ENCODE data around the gene KCNK17.

The KCNK17 gene

GRCh38 chr6:39347906-39348585 is 33.8 kb upstream of the KCNK17 start:
- H3K9ac ChIP-seq (ENCODE audit: low read length), result no peak overlapping the region
- no peaks in the 10 kb centered on the region for H3K36me3 ChIP-seq (ENCODE audit: low read length)
- H3K27me3 ChIP-seq (ENCODE audit: low read length), result no peaks in the 10 kb centered on the region
- no peak overlapping the region for H3K4me2 ChIP-seq (ENCODE audit: low read depth, low read length, poor library complexity, severe bottlenecking)
- H3K27ac ChIP-seq (ENCODE audit: low read depth, low read length), result no peak overlapping the region
- H3K4me3 ChIP-seq (ENCODE audit: insufficient read depth, low read length, poor library complexity, severe bottlenecking), result no peak overlapping the region
- H4K20me1 ChIP-seq (ENCODE audit: low read depth, low read length), result no peaks in the 10 kb centered on the region
- H2AFZ ChIP-seq (ENCODE audit: low read depth, low read length, severe bottlenecking), result no peak overlapping the region
- no peaks in the 10 kb centered on the region for H3F3A ChIP-seq (ENCODE audit: insufficient read depth)
- no peaks in the 10 kb centered on the region for H3K9me2 ChIP-seq (replicated peaks; ENCODE audit: insufficient read depth, low read length)
- no peaks in the 10 kb centered on the region for H3K9me3 ChIP-seq (ENCODE audit: insufficient read depth, low read length)
- H3K79me2 ChIP-seq (ENCODE audit: insufficient read depth, low read length), result no peaks in the 10 kb centered on the region
- TF ChIP-seq EZH2phosphoT487 (conservative IDR thresholded peaks at IDR 0.05; ENCODE audit: low read length), result no peak
- TF ChIP-seq, protein P1, sequence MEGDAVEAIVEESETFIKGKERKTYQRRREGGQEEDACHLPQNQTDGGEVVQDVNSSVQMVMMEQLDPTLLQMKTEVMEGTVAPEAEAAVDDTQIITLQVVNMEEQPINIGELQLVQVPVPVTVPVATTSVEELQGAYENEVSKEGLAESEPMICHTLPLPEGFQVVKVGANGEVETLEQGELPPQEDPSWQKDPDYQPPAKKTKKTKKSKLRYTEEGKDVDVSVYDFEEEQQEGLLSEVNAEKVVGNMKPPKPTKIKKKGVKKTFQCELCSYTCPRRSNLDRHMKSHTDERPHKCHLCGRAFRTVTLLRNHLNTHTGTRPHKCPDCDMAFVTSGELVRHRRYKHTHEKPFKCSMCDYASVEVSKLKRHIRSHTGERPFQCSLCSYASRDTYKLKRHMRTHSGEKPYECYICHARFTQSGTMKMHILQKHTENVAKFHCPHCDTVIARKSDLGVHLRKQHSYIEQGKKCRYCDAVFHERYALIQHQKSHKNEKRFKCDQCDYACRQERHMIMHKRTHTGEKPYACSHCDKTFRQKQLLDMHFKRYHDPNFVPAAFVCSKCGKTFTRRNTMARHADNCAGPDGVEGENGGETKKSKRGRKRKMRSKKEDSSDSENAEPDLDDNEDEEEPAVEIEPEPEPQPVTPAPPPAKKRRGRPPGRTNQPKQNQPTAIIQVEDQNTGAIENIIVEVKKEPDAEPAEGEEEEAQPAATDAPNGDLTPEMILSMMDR (IDR thresholded peaks at IDR 0.05; ENCODE audit: insufficient read depth, low read length, poor library complexity, severe bottlenecking), result peak; percentile 98

DNA sequence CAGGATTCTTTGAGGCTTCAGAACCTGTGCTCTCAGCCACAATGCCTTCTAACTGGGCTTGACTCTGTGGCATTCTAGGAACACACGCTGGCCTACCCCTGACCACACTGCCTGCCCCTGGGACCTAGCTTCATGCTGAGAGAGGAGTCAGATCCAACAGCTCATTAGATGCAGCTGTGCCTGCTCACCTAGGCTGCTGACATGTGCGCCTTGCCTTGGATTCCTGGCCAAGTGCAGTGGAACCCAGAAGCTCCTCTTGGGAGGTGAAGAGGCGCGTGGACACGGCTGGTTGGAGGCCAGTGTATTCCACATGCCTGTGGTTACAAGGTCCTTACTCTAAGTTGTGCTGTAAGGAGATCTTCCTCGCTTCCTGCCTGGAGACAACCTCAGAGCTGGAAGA is 33.0 kb upstream of the KCNK17 start:
- Histone ChIP-seq H3K9ac (ENCODE audit: low read length) (no peak overlapping the region), H3F3A (ENCODE audit: insufficient read depth) (no peaks in the 10 kb centered on the region), H3K4me2 (ENCODE audit: low read depth, low read length, poor library complexity, severe bottlenecking) (no peak overlapping the region), H3K27ac (ENCODE audit: low read depth, low read length) (no peak overlapping the region), H3K36me3 (ENCODE audit: low read length) (no peaks in the 10 kb centered on the region), H3K27me3 (ENCODE audit: low read length) (no peaks in the 10 kb centered on the region), H3K9me3 (ENCODE audit: insufficient read depth, low read length) (no peaks in the 10 kb centered on the region), H4K20me1 (ENCODE audit: low read depth, low read length) (no peaks in the 10 kb centered on the region), H3K9me2 (replicated peaks; ENCODE audit: insufficient read depth, low read length) (no peaks in the 10 kb centered on the region), H3K4me3 (ENCODE audit: insufficient read depth, low read length, poor library complexity, severe bottlenecking) (no peak overlapping the region), H3K79me2 (ENCODE audit: insufficient read depth, low read length) (no peaks in the 10 kb centered on the region), H2AFZ (ENCODE audit: low read depth, low read length, severe bottlenecking) (no peak overlapping the region)
- no peak for TF ChIP-seq EZH2phosphoT487 (conservative IDR thresholded peaks at IDR 0.05; ENCODE audit: low read length)
- TF ChIP-seq, protein P1 (IDR thresholded peaks at IDR 0.05; ENCODE audit: insufficient read depth, low read length, poor library complexity, severe bottlenecking), result no peak

DNA sequence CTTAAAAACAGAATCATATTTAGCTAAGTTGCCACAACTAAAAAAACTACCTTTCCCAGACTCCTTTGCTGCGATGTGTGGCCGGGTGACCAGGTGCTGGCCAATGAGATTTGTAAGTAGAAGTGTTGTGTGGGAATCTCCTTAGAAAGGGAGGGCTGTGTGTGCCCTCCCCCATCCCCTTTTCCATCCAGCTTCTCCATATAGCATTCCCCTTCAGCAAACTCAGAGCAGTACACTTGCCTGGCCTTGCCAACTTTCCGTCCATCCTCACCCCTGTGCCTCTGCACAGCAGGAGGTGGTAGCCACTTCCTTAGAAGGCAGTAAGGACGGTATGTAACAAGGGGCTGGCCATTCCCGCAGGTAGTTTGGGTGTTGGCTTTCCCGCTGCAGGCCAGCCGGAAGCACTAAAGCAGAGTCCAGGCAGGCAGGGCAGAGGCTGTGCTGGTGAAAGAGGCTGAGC is 30.6 kb upstream of the KCNK17 start:
- Histone ChIP-seq H4K20me1 (ENCODE audit: low read depth, low read length) (no peaks in the 10 kb centered on the region), H3K27me3 (ENCODE audit: low read length) (no peaks in the 10 kb centered on the region), H3K9me3 (ENCODE audit: insufficient read depth, low read length) (no peaks in the 10 kb centered on the region), H3K36me3 (ENCODE audit: low read length) (no peaks in the 10 kb centered on the region), H3K9ac (ENCODE audit: low read length) (no peak overlapping the region), H3K4me3 (ENCODE audit: insufficient read depth, low read length, poor library complexity, severe bottlenecking) (no peak overlapping the region), H3K9me2 (replicated peaks; ENCODE audit: insufficient read depth, low read length) (no peaks in the 10 kb centered on the region), H3K4me2 (ENCODE audit: low read depth, low read length, poor library complexity, severe bottlenecking) (no peak overlapping the region), H3K27ac (ENCODE audit: low read depth, low read length) (no peak overlapping the region), H3F3A (ENCODE audit: insufficient read depth) (no peaks in the 10 kb centered on the region), H3K79me2 (ENCODE audit: insufficient read depth, low read length) (no peaks in the 10 kb centered on the region), H2AFZ (ENCODE audit: low read depth, low read length, severe bottlenecking) (no peak overlapping the region)
- TF ChIP-seq, protein P1 (IDR thresholded peaks at IDR 0.05; ENCODE audit: insufficient read depth, low read length, poor library complexity, severe bottlenecking), result no peak
- no peak for TF ChIP-seq EZH2phosphoT487 (conservative IDR thresholded peaks at IDR 0.05; ENCODE audit: low read length)
